HUDEP-2 (cell line): Measurements from ENCODE around the gene TFDP2.
"Not testable (repeated sequence)": the region's sequence is repeated elsewhere in the genome, so short reads cannot be mapped to it uniquely, and the experiment has no call there.

ENCODE experiments used
- DNase-seq, 76 experiments: peaks; one replicate each; lab custom pipeline; 2025; ENCODE audit not compliant: unreplicated experiment in 76 of 76; lab: John Stamatoyannopoulos, UW

TFDP2 gene

DNA sequence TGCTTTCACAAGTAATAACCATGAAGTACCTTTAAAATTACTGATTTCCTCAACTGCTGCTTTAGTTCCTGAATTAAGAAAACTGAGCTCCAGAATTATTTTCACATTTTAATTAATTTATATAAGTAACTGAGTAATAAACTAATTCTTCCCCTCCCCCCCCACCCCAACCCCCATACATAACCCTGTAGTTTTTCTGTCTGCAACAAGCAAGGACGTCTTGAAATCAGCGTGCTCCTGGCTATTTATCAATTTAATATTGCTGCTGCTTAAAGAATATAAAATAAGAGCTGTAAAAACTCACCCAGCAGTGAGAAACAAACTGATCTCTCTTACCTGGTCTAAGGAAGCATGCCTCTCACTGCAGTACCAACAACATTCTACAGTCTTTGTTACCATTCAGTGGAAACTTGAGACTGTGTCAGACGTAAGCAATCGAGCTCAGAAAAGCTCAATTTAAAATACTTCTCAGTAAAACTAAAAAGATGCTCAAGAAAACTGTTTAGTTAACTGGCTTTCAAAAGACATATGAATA is 121.0 kb downstream of the TFDP2 start:
- peak in 44 of 76 experiments; percentile 2 to 75 (median 45) for DNase-seq

- peak in 45 of 76 experiments; percentile 3 to 67 (median 32) for DNase-seq
Measured at GRCh38 chr3:142027735-142028134, 121.6 kb downstream of the TFDP2 start.

DNA sequence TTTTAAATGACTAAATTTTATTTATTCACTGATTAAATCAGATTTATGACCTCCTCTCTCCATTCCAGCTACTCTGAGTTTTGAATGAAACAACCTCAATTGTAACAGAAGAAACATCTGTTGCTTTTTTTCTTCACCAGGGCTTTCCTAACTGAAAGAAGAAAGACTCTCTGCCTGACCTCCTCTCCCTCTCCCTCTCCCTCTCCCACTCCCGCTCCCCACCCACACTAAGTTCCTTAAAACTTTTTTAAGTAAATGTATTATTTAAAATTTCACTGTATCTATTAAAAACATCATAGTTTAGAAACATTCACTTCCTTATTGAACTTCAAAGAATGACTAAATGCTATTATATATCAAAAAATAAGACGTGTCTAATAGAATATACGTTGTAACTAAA is 122.0 kb downstream of the TFDP2 start:
- peak in 18 of 76 experiments; percentile 4 to 61 (median 18) for DNase-seq

- DNase-seq: no peak
Measured at GRCh38 chr3:142026333-142026732, 123.0 kb downstream of the TFDP2 start.

DNA sequence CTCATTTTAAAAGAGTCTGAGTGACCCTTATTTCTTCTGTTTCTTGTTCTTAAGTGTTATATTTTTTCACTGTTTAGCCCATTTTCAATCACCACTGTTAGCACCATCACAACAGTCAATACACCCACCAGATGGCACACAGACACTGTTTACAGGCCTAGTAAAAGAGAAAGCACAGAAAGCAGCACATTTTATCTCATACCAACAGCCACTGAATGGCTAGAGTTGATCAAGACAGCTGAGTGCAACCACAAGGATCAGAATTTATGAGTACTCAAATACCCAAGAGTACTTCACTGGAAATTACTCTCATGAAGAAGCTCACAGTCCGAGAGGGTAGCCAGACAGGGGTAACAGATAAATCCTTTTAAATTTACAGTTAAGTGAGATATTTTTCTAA is 127.0 kb downstream of the TFDP2 start:
- peak in 70 of 76 experiments; percentile 11 to 93 (median 66) for DNase-seq

DNA sequence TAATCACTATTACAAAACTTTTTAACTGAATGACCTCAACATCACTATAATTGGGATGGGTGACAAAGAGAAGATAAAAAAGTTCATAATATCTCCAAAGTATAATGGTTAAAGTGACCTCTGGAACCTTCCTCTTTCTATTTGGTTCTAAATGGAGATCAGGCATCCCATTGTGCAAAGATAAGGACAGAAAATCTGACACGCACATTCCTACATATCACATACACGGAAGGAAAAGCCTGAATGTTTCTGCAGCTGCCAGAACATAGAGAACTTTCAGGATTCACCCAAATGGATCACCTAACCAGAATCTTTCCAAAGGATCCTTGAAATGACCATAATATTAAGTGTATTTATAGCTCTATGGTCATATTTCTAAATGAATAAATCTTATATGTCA is 128.2 kb downstream of the TFDP2 start:
- DNase-seq: peak in 1 of 76 experiments; percentile 4

GRCh38 chr3:142019794-142020320 is 129.5 kb downstream of the TFDP2 start:
- no peak for DNase-seq

DNA sequence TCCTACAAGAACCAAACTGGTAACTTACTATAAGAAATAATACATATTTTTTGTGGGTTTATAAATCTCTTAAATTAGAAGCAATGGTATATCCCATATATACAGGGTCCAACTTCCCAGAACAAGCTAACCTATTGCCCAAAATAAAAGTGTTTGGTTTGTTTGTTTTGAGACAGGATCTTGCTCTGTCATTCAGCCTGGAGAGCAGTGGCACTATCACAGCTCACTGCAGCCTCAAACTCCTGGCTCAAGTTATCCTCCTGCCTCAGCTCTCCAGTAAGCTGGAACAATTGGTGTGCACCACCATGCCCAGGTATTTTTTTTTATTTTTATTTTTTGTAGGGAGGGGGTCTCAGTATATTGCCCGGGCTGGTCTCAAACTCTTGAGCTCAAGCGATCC is 135.4 kb downstream of the TFDP2 start:
- no peak for DNase-seq

- DNase-seq: no peak
Measured at GRCh38 chr3:142013326-142013980, 135.9 kb downstream of the TFDP2 start.

- no peak for DNase-seq
Measured at GRCh38 chr3:142009029-142009428, 140.3 kb downstream of the TFDP2 start.

GRCh38 chr3:142007710-142008399 is 141.5 kb downstream of the TFDP2 start:
- peak in 39 of 76 experiments; percentile 2 to 67 (median 24) for DNase-seq

GRCh38 chr3:142004957-142005356 is 144.4 kb downstream of the TFDP2 start:
- not testable (repeated sequence) for DNase-seq

DNA sequence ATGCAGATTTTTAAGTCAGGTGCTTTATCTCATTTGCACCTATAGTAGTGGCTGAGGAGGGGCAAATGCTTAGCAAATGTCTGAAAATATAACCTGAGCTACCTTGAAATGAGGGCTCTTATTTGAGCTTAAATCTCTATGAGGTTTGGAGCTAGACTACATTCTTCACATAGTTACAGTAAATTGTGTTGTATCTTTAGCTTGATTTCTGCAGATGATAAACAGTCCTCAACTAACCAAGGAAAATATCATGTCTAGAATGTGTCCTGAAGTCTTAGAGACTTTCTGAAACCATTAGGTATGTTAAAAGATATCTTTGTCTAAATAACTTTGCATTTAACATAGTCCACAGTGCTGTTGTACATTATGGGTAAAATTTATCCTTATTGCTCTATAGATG is 145.3 kb downstream of the TFDP2 start:
- no peak for DNase-seq

DNA sequence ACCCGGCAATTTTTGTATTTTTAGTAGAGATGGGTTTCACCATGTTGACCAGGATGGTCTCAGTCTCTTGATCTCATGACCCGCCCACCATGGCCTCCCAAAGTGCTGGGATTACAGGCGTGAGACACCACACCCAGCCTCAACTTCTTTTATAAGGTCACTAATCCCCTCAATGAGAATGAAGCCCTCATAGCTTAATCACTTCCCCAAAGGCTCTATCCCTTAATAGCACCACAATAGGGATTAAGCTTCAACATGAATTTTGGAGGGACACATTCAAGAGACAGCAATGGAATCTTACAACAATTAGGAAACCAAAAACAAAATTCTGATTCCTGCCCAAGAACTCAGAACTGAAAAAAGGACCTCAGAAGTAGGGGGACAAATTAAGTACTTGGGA is 146.1 kb downstream of the TFDP2 start:
- no peak for DNase-seq

- DNase-seq: no peak
Measured at GRCh38 chr3:142000325-142000870, 148.9 kb downstream of the TFDP2 start.

DNA sequence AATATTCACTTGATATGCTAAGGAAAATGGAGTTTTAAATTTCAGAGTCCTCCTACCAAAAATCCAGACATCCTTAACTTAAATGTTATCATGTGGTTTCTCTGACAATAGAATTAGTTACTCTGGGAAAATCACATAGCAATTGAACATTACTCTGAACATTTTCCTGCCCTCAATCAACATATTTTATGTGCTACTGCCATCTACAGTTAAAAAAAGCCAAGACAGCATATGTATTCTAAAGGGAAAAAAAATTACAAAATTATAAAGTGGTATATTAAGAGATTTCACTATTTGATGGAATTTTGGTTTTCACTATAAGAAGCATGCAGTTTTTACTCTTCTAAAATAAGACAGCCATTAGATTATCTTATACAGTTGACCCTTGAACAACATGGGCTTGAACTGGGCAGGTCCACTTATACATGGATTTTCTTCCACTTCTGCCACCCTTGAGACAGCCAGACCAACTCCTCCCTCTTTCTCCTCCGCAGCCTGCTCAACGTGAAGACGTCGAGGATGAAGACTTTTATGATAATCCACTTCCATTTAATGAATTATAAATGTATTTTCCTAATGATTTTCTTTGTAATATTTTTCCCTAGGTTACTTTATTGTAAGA is 150.6 kb downstream of the TFDP2 start:
- no peak for DNase-seq

DNA sequence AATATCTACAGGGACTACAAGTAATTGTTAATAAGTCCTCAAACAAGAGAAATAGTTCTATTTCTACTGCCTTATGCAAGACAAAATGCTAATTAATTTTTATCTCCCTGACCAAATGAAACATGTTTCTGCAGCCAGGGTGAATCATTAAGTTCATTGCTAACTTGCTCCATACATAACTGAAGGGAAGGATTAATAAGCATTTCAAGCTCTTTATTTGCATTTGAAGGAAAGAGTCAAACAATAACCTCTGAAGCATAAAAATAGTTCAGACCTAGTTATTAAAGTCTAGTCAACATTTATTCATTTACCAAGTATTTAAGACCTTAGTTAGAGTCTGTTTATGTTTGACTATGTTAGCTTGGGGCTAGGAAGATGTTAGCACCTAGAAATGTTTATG is 152.9 kb downstream of the TFDP2 start:
- no peak for DNase-seq

DNA sequence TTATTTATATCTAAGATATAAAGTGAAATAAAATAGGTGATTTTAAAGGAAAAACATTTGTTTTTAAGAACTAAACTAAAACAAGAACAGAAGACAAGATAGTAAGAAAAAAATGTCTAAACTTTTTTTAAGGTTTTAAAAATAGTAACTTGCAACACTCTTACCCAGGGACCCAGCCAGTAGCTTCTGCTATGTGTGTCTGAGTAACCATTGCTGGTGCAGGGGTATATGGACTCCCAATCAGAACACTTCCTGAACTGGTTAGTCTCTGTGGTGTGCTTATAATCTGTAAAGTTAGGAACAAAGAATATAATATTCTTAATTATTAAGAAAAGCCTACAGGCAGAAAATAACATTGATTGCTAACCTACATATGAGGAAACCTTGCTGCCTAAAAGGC is 154.5 kb downstream of the TFDP2 start:
- DNase-seq: no peak

DNA sequence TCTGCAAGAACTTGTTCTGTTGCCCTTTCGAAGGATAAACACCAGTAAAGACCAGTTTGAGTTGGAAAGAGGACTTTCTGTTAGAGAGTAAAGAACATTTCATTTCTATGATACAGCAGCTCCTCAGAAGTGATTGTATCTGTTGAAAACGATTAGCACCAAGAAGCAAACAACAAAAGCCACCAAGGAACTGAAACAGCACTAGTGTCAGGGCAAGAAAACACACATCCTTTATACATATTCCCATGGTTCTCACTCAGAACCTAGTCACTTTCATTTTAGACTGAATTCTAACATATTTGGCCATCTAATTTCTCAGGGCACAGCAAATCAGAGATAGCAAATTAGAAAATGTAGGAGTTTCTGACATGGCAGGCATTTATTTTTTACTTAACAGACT is 156.8 kb downstream of the TFDP2 start:
- no peak for DNase-seq

- no peak for DNase-seq
Measured at GRCh38 chr3:141986548-141987107, 162.7 kb downstream of the TFDP2 start.

DNA sequence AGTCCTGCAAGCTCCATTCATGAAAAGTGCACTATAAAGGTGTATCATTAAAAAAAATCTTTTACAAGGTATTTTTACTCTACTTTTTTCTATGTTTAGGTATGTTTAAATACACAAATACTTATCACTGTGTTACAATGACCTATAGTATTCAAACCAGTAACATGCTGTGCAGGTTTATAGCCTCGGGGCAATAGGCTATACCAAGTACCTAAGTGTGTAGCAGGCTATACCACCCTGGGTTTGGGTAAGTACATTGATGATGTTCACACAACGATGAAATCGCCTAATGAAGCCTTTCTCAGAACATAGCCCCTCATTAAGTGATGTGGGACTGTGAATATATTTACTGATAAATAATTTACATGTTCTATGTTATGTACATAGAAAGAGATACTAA is 168.3 kb downstream of the TFDP2 start:
- no peak for DNase-seq
